Thyroid gland (tissue), 4 donors: ENCODE data around the gene DDX39B.
A peak's percentile ranks its signal among the peaks of the same experiment; 100 is the strongest.

ENCODE experiments used
- CTCF ChIP-seq, 6 experiments: fragments of 200-600 bp in 3 of 6; fragments of 450-650 bp in 3 of 6; sonication (generic) in 3 of 6; IDR thresholded peaks; one replicate each; pipeline ENCODE4 v1.5.1; 2016 to 2019; ENCODE audit warnings: antibody characterized with exemption in 6 of 6, mild to moderate bottlenecking in 2 of 6, inconsistent platforms in 1 of 6, moderate library complexity in 1 of 6
- POLR2A ChIP-seq, 2 donors: fragments of 450-650 bp; IDR thresholded peaks; one replicate each; pipeline ENCODE4 v1.6.1; 2017; ENCODE audit warnings: antibody characterized with exemption in 2 of 2, mild to moderate bottlenecking in 2 of 2, moderate library complexity in 1 of 2

GRCh38 chr6:31546339-31546957 is 4.6 kb upstream of the DDX39B start, which contains the start of gene ATP6V1G2:
- TF ChIP-seq CTCF (IDR thresholded peaks at IDR 0.05) (peak; percentile 72 to 98 (median 97)), POLR2A (IDR thresholded peaks at IDR 0.05) (no peak)
